Measurements from ENCODE around the gene TAX1BP1. TPM values are rescaled to one million over a fixed set of nuclear protein-coding genes. Genes with fewer than 3 reads are reported as not detected.

The TAX1BP1 gene
- total RNA-seq, 1 donor from 2014 or later: 82.1 TPM

GRCh38 chr7:27737616-27738015, 2.3 kb upstream of the TAX1BP1 start:
- intact Hi-C loops (cut with micrococcal nuclease): loop anchor here (5.0 kb wide), 1 partner anchor 875 kb away; the partner anchor contains the start of gene SKAP2

DNA sequence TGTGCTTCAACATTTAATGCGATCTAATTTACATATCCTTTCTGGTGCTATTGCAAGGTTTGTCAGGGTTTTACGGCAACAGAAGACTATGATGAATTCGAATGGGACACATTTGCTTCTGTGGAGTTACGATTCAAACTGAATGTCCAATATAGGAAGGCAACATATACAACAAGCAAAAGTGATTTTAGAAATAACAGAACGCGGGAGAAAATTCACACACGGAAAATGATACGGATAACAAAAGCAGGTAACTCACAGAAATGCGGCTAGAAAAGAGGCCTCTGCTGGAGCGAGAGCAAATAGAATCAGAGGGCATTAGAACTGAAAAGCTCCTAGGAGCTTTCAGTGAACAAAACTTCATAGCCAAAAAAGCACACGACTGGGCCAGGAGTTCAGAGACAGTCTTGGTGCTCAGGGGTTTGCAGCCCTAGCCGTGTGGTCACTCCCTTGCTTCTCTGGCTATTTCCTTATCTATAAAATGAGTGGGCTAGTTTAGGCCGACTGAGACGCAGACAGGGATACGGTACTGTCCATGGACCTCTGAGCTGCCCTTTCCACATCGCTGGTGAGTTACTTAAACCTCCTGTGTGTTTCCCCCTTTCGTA, 557 bp upstream of the TAX1BP1 start:
- intact Hi-C loops (cut with micrococcal nuclease): loop anchor here (1.0 to 5.0 kb wide), 3 partner anchors 45 to 1877 kb away; partner anchors contain the start of gene SKAP2

- intact Hi-C loops (cut with micrococcal nuclease): loop anchor here (1.0 to 10.0 kb wide), 12 partner anchors 18 to 1884 kb away; partner anchors contain the start of gene CBX3
These were observed 606 bp downstream of the TAX1BP1 start for GRCh38 chr7:27740449-27741086.

DNA sequence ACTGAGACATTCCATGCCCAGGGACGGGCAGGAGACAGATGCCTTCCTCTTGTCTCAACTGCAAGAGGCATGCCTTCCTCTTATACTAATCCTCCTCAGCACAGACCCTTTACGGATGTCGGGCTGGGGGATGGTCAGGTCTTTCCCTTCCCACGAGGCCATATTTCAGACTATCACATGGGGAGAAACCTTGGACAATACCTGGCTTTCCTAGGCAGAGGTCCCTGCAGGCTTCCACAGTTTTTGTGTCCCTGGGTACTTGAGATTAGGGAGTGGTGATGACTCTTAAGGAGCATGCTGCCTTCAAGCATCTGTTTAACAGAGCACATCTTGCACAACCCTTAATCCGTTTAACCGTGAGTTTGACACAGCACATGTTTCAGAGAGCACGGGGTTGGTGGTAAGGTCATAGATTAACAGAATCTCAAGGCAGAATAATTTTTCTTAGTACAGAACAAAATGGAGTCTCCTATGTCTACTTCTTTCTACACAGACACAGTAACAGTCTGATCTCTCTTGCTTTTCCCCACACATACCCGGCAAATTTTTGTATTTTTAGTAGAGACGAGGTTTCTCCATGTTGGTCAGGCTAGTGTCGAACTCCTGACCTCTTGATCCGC, 2.2 kb downstream of the TAX1BP1 start:
- intact Hi-C loops (cut with micrococcal nuclease): loop anchor here (5.0 to 10.0 kb wide), 3 partner anchors 295 to 1787 kb away; no protein-coding TSS in a partner anchor

DNA sequence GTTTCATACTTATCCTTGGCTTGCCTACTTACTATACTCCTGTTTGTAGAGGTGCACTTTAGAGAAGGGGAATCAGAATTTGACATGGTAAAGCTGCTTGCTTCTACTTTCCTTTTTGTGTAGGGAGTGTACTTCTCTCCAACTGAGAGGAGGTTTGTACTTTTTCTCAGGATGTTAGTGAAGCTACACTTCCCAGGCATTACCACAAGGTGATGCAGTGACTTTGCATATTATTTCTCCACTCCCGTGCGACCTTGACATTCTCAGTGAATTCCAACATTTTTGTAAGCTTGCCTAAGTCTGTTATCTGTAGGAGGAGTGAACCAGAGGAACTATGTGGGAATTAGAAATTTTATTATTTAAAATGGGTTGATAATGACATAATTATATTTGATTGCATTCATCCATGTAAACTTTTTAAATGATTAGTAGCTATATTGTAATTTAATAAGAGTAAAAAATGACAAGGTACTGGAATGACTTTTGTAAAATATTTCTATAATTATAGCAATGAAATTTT, 5.2 kb downstream of the TAX1BP1 start:
- intact Hi-C loops (cut with micrococcal nuclease): loop anchor here (1.0 to 10.0 kb wide), 3 partner anchors 176 to 1790 kb away; no protein-coding TSS in a partner anchor

GRCh38 chr7:27746486-27746885, 6.5 kb downstream of the TAX1BP1 start:
- intact Hi-C loops (cut with micrococcal nuclease): loop anchor here (10.0 kb wide), 1 partner anchor 1792 kb away; no protein-coding TSS in a partner anchor

DNA sequence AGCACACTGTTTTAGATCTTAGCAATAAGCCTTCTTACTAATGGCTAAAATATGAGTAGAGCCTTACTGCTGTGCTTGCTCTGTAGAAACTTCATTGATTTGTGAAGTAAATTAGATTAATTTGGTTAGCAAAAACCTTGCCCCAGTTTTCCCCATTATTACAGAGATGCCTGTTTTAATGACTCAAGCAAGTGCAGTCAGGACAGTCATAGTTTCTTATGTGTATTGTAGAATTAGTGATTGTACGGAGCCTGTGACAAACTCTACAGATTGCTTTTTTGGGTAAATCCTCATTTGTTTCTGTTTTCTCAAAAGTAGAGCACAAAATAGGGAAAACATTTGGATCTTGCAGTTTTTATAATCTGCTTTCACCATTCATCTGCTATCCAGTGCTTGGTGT, 7.0 kb downstream of the TAX1BP1 start:
- intact Hi-C loops (cut with micrococcal nuclease): loop anchor here (10.0 kb wide), 1 partner anchor 1792 kb away; no protein-coding TSS in a partner anchor

GRCh38 chr7:27747589-27748368, 7.8 kb downstream of the TAX1BP1 start:
- intact Hi-C loops (cut with micrococcal nuclease): loop anchor here (10.0 kb wide), 1 partner anchor 1793 kb away; no protein-coding TSS in a partner anchor

- intact Hi-C loops (cut with micrococcal nuclease): no loop called here
These were observed 10.4 kb downstream of the TAX1BP1 start for GRCh38 chr7:27750316-27750715.

DNA sequence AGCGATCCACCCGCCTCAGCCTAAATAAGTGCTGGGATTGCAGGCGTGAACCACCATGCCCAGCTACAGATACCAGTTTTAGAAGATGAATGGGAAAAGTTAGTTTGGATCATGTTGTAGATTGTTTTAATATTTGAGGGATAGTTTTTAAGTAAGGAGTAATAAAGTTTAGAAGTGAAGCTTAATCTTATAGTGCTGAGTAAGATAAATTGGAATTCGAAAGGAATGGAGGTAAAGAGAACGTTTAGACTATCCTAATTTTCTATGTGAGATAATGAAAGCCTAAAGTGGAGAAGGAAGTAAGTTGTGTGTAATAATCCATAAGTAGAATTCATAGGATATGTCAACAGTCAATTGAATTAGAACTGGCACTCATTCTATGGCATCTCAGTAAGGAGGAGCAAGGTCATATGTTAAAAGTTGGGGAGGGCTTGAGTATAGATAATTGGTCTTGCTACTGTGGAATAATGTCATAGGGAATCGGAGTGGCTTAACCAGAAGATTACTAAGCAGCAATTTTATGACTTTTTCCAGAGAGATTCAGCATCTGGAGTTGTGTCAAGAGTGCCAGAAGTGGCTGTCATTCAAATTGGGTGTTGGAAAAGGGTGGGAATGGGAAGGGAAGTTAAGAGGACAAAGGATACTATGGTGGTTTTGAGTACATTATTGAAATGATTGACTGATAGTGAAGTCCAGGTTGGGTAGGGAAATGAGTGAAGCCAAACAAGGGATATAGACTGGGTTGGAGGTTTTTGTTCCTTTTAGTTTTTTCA, 12.1 kb downstream of the TAX1BP1 start:
- intact Hi-C loops (cut with micrococcal nuclease): no loop called here

- intact Hi-C loops (cut with micrococcal nuclease): no loop called here
These were observed 13.9 kb downstream of the TAX1BP1 start for GRCh38 chr7:27753863-27754262.

DNA sequence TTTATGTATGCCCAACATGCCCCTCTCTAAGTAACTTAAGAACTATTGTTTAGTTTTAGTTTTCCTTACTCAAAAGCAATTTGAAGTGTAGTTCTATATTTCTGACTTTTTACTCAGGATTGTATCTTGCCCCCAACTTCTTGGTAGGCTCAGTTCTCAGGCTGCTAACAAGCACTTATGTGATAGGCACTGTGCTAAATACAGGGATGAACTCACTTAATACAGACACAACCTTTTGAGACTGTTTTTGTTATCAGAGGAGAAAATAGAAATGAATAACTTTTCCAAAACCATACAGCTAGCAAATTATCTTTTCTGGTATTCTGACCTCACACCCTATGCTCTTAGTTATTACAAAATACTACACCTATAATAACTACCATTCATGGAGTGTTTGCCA, 16.3 kb downstream of the TAX1BP1 start:
- intact Hi-C loops (cut with micrococcal nuclease): no loop called here

DNA sequence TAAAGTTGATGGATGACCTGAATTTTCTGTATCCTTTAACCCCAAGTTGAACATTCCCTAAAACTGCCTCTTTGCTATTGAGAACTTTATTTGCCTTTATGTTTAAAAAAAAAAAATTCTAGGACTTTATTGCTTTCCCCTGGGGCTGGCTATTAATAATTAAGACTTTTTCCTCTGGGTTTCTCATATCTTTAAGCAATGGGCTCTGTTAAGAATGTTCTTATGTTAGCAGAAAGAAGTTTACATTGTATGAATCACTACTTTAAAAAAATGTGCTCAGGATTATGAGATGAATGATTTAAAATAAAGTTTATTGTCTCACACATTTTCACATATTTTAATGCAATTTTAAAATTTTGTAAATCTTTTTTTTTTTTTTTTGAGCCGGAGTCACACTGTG, 19.5 kb downstream of the TAX1BP1 start:
- intact Hi-C loops (cut with micrococcal nuclease): loop anchor here (2.0 kb wide), 1 partner anchor 19 kb away; the partner anchor contains the start of gene TAX1BP1

- intact Hi-C loops (cut with micrococcal nuclease): no loop called here
These were observed 22.1 kb downstream of the TAX1BP1 start for GRCh38 chr7:27762062-27762461.

DNA sequence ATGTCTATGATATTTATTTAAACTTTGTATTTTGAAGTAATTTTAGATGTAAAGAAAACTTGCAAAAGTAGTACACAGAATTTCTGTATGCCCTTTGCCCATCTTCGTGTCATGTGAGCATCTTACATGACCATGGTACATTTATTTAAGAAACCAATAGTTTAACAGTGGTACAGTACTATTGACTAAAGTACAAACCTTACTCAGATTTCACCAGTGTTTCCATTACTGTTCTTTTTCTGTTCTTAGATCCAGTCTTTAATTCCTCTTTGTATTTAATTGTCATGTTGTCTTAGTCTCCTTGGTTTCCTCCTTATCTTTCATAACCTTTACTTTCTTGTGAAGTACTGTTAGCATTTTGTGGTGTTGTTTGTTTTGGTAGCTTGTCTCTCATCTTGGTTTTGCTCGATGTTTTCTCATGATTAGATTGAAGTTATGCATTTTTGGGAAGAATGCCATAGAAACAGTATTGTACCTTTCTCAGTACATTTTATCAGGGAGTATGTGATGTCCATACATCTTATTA, 24.1 kb downstream of the TAX1BP1 start:
- intact Hi-C loops (cut with micrococcal nuclease): no loop called here

GRCh38 chr7:27765841-27766240, 25.9 kb downstream of the TAX1BP1 start:
- intact Hi-C loops (cut with micrococcal nuclease): no loop called here

DNA sequence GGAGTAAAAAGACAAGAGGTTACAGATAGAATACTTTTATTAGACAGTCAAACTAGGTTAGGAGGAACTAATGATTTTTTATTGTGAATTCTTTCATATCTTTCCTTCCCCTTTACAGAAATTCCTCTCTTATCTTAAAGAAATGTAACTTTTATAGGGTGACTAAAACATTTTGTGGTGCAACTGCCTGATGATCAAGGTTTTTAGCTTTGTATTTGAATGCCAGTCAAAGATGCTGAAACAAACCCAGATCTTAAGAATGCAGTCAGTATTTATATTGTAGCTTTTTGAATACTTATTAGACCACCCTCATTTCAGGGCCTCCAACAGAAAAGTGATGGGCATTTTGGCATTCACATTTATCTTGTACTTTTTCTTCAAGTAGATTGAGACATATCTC, 27.4 kb downstream of the TAX1BP1 start:
- intact Hi-C loops (cut with micrococcal nuclease): no loop called here

DNA sequence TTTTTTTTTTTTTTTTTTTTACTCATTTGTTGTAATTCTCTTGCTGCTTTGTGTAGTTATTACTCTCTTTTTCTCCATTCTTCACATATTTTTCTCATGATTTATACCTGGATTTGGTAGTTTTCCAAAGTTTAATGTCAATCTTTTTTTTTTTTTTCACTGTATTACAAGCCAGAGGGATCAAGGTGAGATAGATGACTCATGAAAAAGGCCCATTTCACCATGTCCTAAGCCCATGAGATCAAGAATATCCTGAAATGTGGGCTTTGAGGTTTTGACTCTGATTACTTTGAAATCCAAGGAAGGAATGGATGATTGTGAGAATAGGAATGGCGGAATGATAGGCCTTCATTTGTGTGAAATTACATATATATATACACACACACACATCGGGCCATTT, 31.1 kb downstream of the TAX1BP1 start:
- intact Hi-C loops (cut with micrococcal nuclease): no loop called here

GRCh38 chr7:27774717-27775328, 34.9 kb downstream of the TAX1BP1 start:
- intact Hi-C loops (cut with micrococcal nuclease): loop anchor here (1.0 to 2.0 kb wide), 2 partner anchors 7 to 578 kb away; no protein-coding TSS in a partner anchor

All from T-helper 1 cell treated with Interleukin-12 subunit alpha and Interleukin-12 subunit beta and Interleukin-4 antibody, amounts not matched to agents 30 ng/mL and 1 ng/mL, for 36 hours (primary cell).